Endothelial cell of umbilical vein (primary cell): ENCODE measurements around the gene PRRC1. TPM values are rescaled to one million over a fixed set of nuclear protein-coding genes. Genes with fewer than 3 reads are reported as not detected.

Experiments
- BruUV-seq: library from RNA; stranded (reverse); fragments of 400-500 nt; replicated peaks from 2 replicates; lab custom pipeline; 2021; lab: Mats Ljungman, UMichigan
- CTCF ChIA-PET: fragments of 300-600, 350-600 bp; sonication (Branson Sonifier 250); formaldehyde crosslinking; loops from one replicate; lab custom pipeline; 2021; ENCODE audit warnings: antibody characterized with exemption, inconsistent platforms; lab: Charles Lee
- POLR2A ChIA-PET: fragments of 300-600, 350-600 bp; sonication (Branson Sonifier 250); formaldehyde crosslinking; loops from one replicate; lab custom pipeline; 2021; ENCODE audit warnings: antibody characterized with exemption, inconsistent platforms; lab: Charles Lee
- DNase-seq: peaks from one replicate; pipeline ENCODE4 v3.0.0-alpha.2; 2011; ENCODE audit warnings: low read depth, low spot score
- FAIRE-seq: peaks from 2 replicates; lab custom pipeline; 2011; peaks lifted over from hg19 to GRCh38; lab: Jason Lieb, UNC
- H2AFZ ChIP-seq: 2 replicates; pipeline ENCODE4 v1.6.0; 2012; ENCODE audit warnings: low read depth, low read length, control low read depth, inconsistent platforms
- H3K27ac ChIP-seq: 2 replicates; pipeline ENCODE4 v1.5.1; 2011; ENCODE audit warnings: low read depth, mild to moderate bottlenecking, control low read depth, low read length, moderate library complexity; ENCODE audit not compliant: insufficient read depth
- H3K27me3 ChIP-seq, 2 experiments: 2 replicates each; pipeline versions ENCODE4 v1.6.0 to v1.6.1; 2011; ENCODE audit warnings: low read length in 2 of 2, mixed read lengths in 1 of 2; ENCODE audit not compliant: control insufficient read depth in 2 of 2, insufficient read depth in 2 of 2
- H3K36me3 ChIP-seq, 2 experiments: 2 replicates in 1 of 2; 3 replicates in 1 of 2; pipeline ENCODE4 v1.5.1; 2011; ENCODE audit warnings: low read length in 2 of 2, mild to moderate bottlenecking in 1 of 2, moderate library complexity in 1 of 2; ENCODE audit not compliant: control insufficient read depth in 2 of 2, insufficient read depth in 2 of 2; ENCODE audit errors: extremely low read depth in 1 of 2
- H3K4me1 ChIP-seq: 3 replicates; pipeline ENCODE4 v1.5.1; 2011; ENCODE audit warnings: mild to moderate bottlenecking, low read length; ENCODE audit not compliant: control insufficient read depth, insufficient read depth; ENCODE audit errors: extremely low read depth
- H3K4me2 ChIP-seq: 2 replicates; pipeline ENCODE4 v1.6.1; 2011; ENCODE audit warnings: low read length, control low read depth, mixed read lengths; ENCODE audit not compliant: insufficient read depth
- H3K4me3 ChIP-seq, 3 experiments: fragments of 200-600 bp in 1 of 3; sonication (generic), shearing (Covaris generic) in 1 of 3; replicated peaks in 1 of 3; 2 replicates each; pipeline ENCODE4 v1.5.1; 2011 to 2016; ENCODE audit warnings: control low read depth in 3 of 3, low read length in 3 of 3, mild to moderate bottlenecking in 2 of 3, inconsistent platforms in 1 of 3, low read depth in 1 of 3, moderate library complexity in 1 of 3; ENCODE audit not compliant: insufficient read depth in 1 of 3
- H3K79me2 ChIP-seq: 2 replicates; pipeline ENCODE4 v1.6.0; 2012; ENCODE audit warnings: low read length, inconsistent platforms; ENCODE audit not compliant: control insufficient read depth, insufficient read depth
- H3K9ac ChIP-seq: replicated peaks from 2 replicates; pipeline ENCODE3; 2011; ENCODE audit warnings: low read length, control low read depth; ENCODE audit not compliant: insufficient read depth; ENCODE audit errors: extremely low read depth
- H3K9me1 ChIP-seq: replicated peaks from 3 replicates; pipeline ENCODE4 v1.6.0; 2011; ENCODE audit warnings: mild to moderate bottlenecking, low read length; ENCODE audit not compliant: control insufficient read depth, insufficient read depth; ENCODE audit errors: extremely low read depth
- H3K9me3 ChIP-seq: replicated peaks from 2 replicates; pipeline ENCODE4 v1.5.1; 2012; ENCODE audit warnings: low read length, inconsistent platforms; ENCODE audit not compliant: control insufficient read depth, insufficient read depth
- H4K20me1 ChIP-seq: replicated peaks from 2 replicates; pipeline ENCODE3; 2011; ENCODE audit warnings: mild to moderate bottlenecking, low read length; ENCODE audit not compliant: control insufficient read depth, insufficient read depth; ENCODE audit errors: extremely low read depth
- FOS ChIP-seq: IDR thresholded peaks from 2 replicates; pipeline ENCODE4 v1.6.1; 2011; ENCODE audit warnings: mild to moderate bottlenecking, low read length, moderate library complexity, borderline replicate concordance; ENCODE audit not compliant: insufficient read depth
- JUN ChIP-seq: IDR thresholded peaks from 2 replicates; pipeline ENCODE4 v1.6.1; 2011; ENCODE audit warnings: borderline replicate concordance, low read depth; ENCODE audit not compliant: insufficient read length, insufficient read depth
- MYC ChIP-seq: IDR thresholded peaks from one replicate; pipeline ENCODE4 v1.6.1; 2011; ENCODE audit warnings: mild to moderate bottlenecking, low read depth, low read length
- POLR2A ChIP-seq: IDR thresholded peaks from 2 replicates; pipeline ENCODE4 v1.6.1; 2012; ENCODE audit warnings: low read depth, mild to moderate bottlenecking, control low read depth, low read length
- POLR2AphosphoS5 ChIP-seq: IDR thresholded peaks from 2 replicates; pipeline ENCODE4 v1.6.1; 2012; ENCODE audit warnings: low read depth, mild to moderate bottlenecking, control low read depth, low read length, moderate library complexity; ENCODE audit not compliant: insufficient read depth
- dilution Hi-C: fragments of 300-500 bp; cut with MboI; formaldehyde crosslinking; loops from one replicate; pipeline ENCODE4 v1.15.0; 2019; ENCODE audit warnings: low sequenced_read_pairs; ENCODE audit not compliant: extremely low pct_ligation_motif_present
- intact Hi-C: fragments of 100-400 bp; cut with micrococcal nuclease; formaldehyde crosslinking; loops from one replicate; pipeline ENCODE4 v1.10.0; 2022
- polyA plus RNA-seq, 4 experiments: library from polyadenylated mRNA; depleted of rRNA in 3 of 4; stranded (reverse) in 3 of 4; unstranded in 1 of 4; fragments of >200 nt; gene quantifications; 2 replicates each; pipeline versions ENCODE4 v1.2.1 to v1.2.3, GENCODE V29; 2011 to 2012; ENCODE audit warnings: missing spikeins in 1 of 4
- total RNA-seq: library from RNA; stranded (reverse); gene quantifications from 2 replicates; pipeline ENCODE4 v1.2.3, GENCODE V29; 2021
- TF ChIP-seq, protein P1 (sequence below): IDR thresholded peaks from 2 replicates; pipeline ENCODE4 v1.6.1; 2011; ENCODE audit not compliant: insufficient read depth, insufficient read length
- TF ChIP-seq, protein P2 (sequence below), 2 donors: IDR thresholded peaks; 1 replicate in 1 of 2; 2 replicates in 1 of 2; pipeline ENCODE4 v1.5.1; 2011; ENCODE audit warnings: low read length in 2 of 2, mild to moderate bottlenecking in 2 of 2, moderate library complexity in 2 of 2, control low read depth in 1 of 2, inconsistent platforms in 1 of 2, low read depth in 1 of 2; ENCODE audit not compliant: insufficient read depth in 1 of 2; ENCODE audit errors: extremely low read depth in 1 of 2

The PRRC1 gene
- total and polyA plus RNA-seq, 2 donors (not counting 3 experiments of a cell fraction or from before 2014, with no cell fraction given), result 64.4 to 77.6 TPM

DNA sequence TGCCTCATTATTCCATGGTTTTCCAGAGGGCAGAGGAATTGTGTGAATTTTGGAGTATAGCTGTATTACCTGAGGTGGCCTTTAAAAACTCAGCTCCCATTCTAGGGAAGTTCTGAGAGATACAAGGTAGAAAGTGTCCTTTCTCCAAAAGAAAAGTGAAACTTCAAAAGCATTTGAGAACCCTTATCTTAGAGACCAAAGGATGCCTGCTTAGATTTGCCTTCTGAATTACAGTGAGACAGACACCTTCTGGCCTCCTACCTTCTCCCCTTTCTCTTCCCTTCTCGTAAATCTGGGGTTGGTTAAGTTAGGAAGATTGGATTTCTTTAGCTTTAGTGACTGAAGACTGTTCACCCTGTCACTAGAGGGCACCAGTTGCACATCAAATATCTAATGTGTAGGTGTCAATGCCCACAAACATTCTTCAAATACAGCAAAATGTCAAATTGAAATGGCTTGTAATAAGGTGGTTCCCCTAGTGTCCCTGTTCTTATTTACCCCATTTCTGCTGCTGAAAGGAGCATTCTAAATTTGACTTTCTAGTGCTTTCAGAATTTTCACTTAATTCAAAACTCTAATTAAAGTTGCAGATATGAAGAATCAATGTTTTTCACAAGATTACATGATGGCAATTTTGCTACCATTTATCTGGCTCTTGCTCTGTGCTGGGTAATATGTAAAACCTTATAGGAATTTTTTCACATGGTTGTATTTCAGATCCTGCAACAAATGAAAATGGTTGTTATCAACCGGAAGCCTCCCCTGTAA is 46.7 kb downstream of the PRRC1 start:
- TF ChIP-seq, protein P1, sequence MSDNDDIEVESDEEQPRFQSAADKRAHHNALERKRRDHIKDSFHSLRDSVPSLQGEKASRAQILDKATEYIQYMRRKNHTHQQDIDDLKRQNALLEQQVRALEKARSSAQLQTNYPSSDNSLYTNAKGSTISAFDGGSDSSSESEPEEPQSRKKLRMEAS, result no peak
- TF ChIP-seq POLR2A (no peak), FOS (no peak), MYC (no peak), JUN (no peak), POLR2AphosphoS5 (no peak)
- TF ChIP-seq, protein P2, sequence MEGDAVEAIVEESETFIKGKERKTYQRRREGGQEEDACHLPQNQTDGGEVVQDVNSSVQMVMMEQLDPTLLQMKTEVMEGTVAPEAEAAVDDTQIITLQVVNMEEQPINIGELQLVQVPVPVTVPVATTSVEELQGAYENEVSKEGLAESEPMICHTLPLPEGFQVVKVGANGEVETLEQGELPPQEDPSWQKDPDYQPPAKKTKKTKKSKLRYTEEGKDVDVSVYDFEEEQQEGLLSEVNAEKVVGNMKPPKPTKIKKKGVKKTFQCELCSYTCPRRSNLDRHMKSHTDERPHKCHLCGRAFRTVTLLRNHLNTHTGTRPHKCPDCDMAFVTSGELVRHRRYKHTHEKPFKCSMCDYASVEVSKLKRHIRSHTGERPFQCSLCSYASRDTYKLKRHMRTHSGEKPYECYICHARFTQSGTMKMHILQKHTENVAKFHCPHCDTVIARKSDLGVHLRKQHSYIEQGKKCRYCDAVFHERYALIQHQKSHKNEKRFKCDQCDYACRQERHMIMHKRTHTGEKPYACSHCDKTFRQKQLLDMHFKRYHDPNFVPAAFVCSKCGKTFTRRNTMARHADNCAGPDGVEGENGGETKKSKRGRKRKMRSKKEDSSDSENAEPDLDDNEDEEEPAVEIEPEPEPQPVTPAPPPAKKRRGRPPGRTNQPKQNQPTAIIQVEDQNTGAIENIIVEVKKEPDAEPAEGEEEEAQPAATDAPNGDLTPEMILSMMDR (IDR thresholded peaks at IDR 0.05; ENCODE audit: extremely low read depth in 1 of 2, insufficient read depth in 1 of 2, low read depth in 1 of 2, low read length in 2 of 2), result peak; percentile 49 to 57
- intact Hi-C loops (loop anchor here (1.0 to 5.0 kb wide), 8 partner anchors 183 to 1278 kb away; partner anchors contain the start of gene SLC12A2), dilution Hi-C loops (no loop called here)
- peak; percentile 67 for DNase-seq
- Histone ChIP-seq H3K4me3 (no peak overlapping the region), H3K4me1 (no peaks in the 10 kb centered on the region), H4K20me1 (no peaks in the 10 kb centered on the region), H3K27me3 (peaks cover 21 to 25% of the 10 kb centered on the region in 2 experiments), H3K27ac (no peak overlapping the region), H3K9me3 (no peaks in the 10 kb centered on the region), H3K9me1 (no peaks in the 10 kb centered on the region), H2AFZ (no peak overlapping the region), H3K9ac (no peak overlapping the region), H3K4me2 (no peak overlapping the region), H3K36me3 (no peaks in the 10 kb centered on the region), H3K79me2 (no peaks in the 10 kb centered on the region)
- FAIRE-seq, result peak; percentile 79
- no TSS peak for BruUV-seq
- CTCF ChIA-PET, result interaction anchor here (0.6 to 2.2 kb wide), 45 partner anchors 9 to 1280 kb away, joined by 3 to 44 read pairs (median 4); no protein-coding TSS in a partner anchor
- POLR2A ChIA-PET, result no interaction called here
